GM19025 (cell line): ENCODE data around the gene P2RY1.

Experiments
- ATAC-seq: cut with Tn5 transposase; IDR thresholded peaks from one replicate; pipeline ENCODE4 v1.9.1; 2021; ENCODE audit warnings: mild to moderate bottlenecking, low read depth, moderate library complexity; ENCODE audit not compliant: unreplicated experiment

Gene P2RY1, protein sequence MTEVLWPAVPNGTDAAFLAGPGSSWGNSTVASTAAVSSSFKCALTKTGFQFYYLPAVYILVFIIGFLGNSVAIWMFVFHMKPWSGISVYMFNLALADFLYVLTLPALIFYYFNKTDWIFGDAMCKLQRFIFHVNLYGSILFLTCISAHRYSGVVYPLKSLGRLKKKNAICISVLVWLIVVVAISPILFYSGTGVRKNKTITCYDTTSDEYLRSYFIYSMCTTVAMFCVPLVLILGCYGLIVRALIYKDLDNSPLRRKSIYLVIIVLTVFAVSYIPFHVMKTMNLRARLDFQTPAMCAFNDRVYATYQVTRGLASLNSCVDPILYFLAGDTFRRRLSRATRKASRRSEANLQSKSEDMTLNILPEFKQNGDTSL

DNA sequence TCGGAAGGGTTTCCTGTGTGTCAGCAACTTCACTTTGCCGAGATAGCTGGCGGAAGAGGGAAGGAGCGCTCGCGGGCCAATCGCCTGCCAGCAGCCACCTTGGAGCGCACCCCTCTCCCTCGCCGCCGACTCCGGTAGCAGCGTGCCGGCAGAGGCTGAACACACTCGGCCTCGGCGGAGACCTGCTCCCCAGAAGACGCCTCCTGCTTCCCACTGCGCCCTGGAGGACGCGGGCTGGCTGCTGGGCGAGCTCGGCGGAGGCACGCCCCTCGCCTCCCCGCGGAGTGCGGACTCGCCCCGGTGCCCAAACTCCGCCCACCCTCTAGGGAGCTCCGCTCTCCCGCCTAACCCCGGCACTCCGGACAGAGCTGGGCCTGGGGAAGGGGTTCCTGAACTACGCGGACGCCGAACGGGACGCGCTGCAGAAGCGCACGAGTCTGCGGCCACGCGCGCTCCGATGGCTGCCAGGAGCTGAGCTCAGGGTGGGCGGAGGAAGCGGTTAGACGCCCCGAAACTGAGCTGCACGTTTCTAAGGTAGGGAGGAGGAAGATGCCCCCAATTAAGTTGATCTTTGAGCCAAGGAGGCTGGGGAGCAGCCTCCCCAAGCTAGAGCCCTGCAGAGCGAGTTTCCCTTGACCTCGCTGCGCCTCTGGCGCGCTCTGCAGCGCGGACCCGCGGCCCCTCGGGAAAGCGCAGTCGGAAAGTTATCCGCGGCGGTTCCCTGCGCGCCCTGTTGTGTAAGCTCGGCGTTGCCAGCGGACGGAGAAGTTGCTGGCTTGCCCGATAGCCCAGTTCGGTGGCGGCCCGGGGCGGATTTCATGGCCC, at the start of gene P2RY1:
Gene P2RY1, plus strand, starts transcription at position 356 of the 825 bp plus-strand sequence. CDS start 652 bp downstream, outside the sequence.
- peak; percentile 69 for ATAC-seq

DNA sequence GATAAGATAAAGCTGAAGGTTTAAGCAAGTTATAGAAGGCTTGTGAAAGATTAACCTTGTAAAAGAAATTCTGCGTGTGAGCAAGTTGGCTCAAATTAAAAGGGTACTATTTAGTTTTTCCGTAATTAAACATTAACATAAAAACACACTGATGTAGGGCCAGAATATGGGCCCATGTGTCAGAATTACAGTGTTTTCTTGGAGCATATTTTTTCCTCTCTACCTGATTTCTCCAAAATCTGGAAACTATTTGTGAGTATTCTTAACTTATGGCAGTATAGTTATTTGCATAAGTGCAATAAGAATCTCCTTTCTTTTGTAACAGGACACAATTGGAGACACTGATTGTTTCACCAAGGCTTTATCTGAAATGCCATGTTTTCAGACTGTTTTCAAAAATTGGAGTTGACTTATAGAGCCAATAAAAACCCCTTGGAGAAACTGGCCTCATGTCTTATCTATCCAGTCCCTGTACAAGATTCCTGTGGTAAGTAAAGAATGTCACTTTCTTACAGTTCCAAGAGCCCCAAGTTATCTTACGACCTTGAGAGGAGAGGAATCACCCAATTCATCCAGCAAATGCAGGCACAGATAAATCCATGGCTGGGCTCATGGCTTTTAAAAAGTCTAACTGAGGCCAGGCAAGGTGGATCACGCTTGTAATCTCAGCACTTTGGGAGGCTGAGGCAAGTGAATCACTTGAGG, 47.8 kb upstream of the P2RY1 start:
- no peak for ATAC-seq

DNA sequence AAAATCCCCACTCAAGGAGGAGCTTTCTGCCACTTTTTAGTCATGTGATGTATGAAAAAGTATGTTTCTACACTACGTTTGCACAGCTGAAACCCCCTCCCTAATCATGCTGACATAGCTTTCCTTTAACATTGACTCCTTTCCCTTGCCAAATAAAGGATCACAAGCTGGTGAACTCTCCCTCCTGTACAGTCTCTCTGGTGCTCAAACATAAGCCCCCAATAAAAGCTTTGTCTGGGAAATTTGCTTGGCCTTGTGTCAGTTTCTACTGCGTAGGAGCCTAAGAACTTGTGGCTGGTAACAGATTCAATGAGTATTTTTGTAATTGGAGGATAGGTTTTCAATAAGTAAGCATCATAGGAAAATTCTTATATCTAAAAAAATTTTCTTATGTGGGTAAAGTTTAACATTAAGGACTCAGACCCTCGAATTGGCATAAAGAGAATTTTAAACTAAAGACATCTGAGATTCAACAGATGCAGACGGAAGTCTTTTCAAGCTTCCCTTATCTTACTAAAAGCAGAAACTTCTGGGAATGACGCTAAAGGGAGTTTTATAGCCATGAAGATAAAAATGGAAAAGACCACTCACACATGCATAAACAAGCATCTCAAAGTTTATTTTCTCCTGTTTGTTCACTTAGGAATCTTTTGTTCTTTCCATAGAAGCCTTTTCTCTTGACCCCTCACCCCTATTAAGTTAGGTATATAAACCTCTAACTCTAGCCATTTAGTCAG, 44.1 kb upstream of the P2RY1 start:
- ATAC-seq, result no peak

DNA sequence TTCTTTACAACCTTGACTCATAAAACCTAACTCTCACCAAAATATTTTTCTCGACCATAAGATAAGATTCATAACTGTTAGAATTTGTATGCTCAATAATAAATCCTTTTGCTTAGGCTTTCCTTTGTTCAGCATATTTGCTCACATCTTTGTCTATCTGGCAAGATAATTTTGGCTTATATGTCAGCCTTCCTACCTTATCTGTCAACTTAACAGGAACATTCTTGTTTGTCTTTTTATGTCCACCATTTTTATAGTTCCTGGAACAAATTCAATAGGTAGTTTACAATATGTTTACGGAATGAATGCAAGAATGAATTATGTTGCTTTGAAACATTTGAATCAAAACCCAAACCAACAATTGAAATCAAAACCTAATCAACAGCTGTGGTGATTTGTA, 41.0 kb upstream of the P2RY1 start:
- ATAC-seq, result no peak

DNA sequence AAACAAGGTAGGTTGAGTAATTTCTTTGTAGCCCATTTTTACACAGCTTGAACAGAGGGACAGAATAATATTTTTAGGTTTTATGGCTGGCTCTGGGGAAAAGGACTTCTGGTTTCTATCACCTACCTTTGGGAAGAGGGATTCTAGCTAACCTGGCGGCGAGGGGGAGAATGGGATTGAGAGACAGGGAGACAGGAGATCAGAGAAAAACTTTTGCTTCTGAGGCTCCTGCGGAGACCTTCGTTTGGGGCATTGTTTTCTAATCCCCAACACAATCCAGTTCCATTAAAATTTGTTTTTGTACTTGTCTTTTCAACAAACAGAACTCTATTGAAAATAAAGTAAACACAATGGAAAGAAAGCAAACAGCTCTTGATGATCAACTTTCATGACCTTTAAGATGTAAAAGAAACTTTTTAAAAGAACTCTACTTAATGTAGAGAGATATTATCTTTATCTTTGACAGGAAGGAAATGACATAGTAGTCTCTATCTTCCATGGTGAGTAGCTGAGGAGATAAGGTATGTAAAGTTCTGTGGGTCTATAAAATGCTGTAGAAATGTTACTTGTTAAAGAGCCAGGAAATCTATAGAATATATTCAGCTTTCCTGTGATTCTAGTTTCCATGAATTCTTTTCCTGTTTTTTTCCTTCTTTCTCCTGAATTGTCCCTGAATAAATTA, 37.0 kb upstream of the P2RY1 start:
- no peak for ATAC-seq

DNA sequence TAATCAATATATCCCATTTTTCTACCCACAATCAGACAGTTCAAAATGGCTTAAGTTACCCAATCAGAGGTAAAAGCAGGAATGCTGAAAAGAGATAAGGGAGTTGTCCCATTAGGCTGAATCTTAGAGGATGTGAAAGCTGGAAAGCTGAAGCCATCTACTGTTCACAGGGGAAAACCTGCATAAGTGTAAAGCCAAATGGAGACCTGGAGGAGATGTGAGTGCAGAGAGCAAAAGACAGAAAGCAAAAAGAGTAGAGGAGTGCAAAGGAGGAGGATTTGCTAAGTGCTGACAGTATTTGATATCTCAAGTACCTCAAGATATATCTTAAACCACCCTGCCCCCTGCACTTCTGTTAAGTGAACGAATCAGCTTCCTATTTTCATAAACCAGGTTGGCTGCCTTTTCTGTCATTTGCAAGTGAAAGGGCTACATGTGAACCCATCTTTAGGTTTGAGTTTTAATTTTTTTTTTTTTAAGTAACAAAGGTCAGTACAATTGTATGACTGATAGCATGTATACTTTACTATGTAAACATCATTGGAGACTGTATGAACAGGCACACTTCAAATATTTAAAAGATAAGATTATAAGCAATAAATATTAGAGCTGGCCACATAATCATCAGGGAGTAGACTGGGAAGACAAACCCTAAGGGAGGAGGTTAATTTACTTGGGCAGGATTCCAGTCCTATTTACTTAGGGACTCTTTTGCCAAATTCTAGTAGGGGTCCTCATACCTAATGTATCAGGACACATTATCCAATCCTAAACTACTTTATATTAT, 22.8 kb upstream of the P2RY1 start:
- ATAC-seq, result no peak

DNA sequence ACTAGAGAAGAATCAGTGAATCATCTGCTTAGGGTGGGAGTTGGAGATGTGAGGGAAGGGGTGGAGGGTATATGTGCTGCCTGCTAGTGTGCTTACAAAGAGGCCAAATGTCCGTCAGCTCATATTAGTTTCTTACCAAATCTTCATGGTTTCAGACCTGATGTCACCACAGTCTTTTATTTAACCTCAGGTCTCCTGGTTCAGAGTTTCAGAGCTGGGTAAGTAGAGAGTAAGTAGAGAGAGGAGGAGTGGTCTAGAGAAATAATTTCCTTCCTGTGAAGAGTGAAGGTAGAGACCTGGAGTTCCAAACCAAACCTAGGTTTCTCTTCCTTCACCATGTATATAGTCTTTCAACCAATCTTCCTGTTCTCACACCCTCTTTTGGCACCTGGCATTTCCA, 17.5 kb upstream of the P2RY1 start:
- no peak for ATAC-seq

DNA sequence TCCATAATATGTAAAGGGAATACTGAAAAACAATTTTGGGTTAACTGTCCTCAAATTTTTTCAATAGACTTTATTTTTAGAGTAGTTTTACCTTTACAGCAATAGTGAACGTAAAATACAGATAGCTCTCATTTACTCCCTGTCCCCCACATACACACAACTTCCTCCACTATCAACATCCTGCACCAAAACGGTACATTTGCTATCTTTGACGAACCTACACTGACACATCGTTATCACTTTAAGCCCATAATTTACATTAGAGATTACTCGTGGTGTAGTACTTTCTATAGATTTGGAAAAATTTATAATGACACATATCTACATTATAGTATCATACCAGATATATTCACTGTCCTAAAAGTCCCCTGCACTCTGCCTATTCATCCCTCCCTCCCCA, 16.9 kb upstream of the P2RY1 start:
- ATAC-seq, result no peak

DNA sequence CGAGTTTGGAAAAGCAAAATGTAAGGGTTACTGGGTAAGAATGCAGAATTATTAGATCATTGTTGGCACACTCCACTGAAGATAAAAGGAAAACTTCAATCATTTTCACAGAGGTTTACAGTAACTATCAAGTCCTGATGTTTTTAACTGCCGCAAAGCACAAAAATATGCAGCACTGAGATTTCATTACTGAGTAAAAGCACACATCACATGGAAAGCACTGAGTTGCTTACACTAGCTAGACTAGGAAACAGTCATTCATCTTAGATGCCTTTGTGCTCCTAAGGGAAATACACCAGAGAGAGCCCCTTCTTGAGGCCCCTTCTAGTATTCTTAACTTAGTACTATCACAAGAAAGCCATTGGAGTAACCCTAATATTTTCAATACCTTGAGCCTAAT, 11.8 kb upstream of the P2RY1 start:
- no peak for ATAC-seq

DNA sequence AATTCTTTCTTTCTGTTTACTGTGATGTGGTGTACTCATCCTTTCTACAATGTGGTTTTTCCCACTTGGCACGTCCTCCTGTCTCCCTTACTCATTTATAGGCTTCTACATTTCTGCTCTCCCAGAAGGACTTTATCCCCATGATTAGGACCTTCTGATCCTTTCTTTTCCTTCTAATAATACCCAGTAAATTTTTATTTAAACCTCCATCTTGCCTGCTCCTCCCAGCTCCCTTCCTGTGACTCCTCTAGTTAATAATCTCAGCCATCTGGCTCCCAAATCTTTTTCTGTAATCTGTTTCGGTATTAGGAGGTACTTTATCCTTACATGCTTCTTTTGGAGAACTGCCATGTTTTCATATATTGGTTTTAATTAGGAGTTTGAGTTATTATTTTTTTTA, 11.2 kb upstream of the P2RY1 start:
- no peak for ATAC-seq

DNA sequence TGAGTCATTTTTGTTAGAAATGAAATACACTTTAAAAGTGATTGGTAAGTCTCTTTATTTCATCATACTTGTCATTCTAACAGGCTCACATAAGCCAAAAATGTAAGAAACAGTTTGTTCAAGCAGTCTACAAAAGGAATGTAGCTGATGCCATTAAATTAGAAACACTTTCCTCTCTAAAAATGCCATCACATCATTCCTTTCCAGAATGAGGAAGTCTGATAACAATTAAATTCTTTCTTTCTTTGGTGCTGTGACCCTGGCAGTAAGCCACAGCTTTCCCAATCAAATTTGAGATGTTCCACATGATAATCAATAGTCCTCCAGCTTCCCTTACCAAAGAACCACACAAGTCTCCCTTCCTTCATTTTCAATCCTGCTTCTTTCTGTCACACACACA, 9.4 kb upstream of the P2RY1 start:
- ATAC-seq, result no peak

DNA sequence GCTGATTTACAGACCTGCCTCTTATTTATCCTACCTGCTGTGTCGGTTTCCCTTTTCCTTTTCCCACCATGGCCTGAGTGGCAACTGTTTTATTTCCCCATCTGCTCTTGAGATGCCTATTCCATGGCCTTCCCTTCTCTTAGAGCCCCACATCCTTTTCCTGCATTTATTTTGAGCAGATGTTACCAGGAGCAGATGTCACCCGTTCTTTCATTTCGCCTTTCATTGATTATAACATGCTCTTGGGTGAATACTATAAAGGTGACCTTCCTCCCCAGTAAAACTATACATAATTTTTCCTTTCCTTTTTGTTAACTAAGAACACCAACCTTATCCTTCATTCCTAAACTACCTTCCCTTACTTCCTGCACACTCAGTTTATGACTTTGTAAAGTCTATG, 8.5 kb upstream of the P2RY1 start:
- ATAC-seq, result no peak

DNA sequence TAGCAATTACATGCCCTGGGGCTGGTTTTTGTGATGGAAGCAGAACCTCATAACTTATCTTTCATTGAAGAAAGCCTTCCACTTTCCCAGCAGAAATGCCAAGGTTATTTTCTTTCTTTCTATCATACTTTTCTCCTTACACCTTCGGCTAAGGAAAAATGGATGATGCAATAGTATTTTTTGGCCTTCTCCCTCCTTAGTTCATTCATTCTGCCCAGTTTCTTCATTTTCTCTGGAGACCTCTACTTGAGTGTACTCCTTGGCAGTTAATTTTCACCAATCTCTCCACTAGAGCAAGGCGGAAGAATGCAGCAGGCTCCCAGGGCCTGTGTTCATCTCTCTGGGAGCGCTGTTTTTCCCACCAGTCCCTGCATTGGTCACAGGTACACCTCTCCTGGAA, 7.6 kb upstream of the P2RY1 start:
- ATAC-seq, result no peak

DNA sequence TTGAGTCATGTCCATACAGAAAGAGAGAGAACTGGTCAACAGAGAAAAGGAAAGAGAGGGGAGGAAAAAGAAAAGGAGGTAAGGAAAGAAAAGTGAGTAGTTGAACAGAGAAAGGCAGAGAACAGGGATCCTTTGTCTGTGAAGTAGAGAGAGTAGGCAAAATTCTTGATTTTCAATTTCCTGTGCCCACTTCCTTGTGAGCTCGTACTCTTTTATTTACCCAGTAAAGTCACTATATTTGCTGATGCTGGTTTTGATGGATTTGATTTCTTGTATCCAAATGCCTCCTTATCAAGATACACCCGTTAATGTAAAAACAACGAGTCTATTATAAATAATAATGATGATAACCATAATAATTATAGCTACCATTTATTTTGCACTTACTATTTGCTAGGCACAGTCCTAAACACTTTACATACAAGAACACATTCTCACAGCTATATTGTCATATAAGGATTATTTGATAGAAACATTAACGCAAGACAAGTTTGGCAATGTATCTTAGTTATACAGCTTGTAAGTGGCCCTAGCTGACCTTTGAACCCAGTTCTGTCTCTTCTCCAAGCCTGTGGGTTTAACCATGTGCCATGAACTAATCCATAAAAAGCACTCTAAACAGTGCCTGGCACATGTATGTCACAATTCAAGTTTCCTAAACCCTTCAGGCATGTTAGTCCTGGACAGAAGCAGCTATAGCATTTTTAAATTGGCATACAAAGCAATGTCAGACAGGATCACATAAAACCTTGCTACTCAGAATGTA, 6.7 kb upstream of the P2RY1 start:
- ATAC-seq, result no peak

DNA sequence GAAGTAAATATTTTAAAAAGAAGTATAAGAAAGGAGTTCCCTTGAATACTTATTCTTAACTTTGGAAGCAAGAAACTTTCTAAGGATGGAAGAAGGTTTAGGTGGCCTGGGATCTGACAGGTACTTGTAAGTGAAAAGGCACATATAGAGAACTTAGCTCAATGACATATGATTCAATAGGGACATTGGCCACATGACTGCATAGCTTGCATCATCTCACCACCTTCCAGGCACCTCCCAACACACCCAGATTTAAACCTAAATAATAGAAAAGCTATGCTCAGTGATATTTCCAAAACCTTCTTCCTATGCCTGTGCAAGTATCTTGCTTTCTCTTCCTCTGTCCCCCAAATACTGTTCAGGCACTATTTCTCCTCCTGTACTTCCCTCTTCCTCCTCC, 4.7 kb upstream of the P2RY1 start:
- no peak for ATAC-seq

DNA sequence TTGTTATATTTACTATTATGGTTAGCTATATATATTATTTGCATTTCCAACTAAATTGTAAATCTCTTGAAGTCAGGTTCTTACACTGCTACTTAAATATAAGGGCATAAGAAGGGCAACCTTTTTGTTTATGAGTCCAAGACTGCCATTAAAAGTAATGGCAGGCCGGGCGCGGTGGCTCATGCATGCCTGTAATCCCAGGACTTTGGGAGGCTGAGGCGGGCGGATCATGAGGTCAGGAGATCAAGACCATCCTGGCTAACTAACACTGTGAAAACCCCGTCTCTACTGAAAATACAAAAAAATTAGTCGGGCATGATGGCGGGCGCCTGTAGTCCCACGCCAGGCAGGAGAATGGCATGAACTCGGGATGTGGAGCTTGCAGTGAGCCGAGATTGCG, 2.9 kb upstream of the P2RY1 start:
- ATAC-seq, result no peak

DNA sequence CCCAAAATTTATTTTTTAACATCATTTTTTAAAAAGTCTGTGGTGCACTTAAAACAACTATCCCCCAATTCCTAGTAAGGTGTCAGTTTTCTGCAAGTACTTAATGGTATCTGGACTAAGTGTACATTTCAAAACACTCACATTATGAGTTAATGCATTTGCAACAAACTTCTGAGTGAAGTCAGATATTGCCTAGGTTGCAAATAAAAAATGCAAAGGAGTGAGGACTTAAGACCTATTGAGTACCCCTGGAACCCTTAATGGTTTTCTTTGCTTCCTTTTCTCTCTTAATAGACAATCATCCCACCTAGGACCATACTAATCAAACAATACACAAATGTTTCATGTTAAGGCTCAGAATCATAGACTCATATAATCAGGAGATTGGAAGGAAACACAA, 1.8 kb upstream of the P2RY1 start:
- no peak for ATAC-seq

DNA sequence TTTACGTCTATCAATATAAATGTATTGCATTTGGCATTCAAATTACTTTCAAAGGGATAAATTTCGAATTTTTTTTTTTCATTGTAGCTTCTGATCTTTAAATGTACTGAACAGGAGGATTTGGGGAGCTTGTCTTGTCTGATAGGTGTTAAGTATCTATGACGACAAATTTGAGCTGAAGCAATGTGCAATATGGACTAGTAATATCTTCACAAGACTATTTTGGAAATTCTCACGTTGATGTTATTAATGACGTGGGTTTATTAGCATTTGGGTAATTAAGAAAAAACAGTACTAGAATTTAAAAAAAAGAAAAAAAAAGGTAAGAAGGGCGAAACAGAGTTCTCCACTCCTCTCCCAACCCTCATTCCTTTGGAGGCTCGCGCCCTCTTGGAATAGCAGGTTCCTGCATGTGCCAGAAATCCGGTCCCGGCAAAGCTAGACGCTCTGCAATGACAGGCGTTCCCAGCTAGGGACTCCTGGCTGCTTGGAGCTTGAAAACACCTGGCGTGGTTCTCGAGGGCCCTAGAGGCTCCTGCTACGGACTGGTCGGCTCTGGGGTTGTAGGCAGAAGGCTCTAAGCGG, 648 bp upstream of the P2RY1 start:
- ATAC-seq, result no peak
